Measurements from ENCODE around the gene SMAP2. TPM values are rescaled to one million over a fixed set of nuclear protein-coding genes. Genes with fewer than 3 reads are reported as not detected.

Gene SMAP2
- 8.7 and 14.6 TPM in 2 replicates for total RNA-seq

DNA sequence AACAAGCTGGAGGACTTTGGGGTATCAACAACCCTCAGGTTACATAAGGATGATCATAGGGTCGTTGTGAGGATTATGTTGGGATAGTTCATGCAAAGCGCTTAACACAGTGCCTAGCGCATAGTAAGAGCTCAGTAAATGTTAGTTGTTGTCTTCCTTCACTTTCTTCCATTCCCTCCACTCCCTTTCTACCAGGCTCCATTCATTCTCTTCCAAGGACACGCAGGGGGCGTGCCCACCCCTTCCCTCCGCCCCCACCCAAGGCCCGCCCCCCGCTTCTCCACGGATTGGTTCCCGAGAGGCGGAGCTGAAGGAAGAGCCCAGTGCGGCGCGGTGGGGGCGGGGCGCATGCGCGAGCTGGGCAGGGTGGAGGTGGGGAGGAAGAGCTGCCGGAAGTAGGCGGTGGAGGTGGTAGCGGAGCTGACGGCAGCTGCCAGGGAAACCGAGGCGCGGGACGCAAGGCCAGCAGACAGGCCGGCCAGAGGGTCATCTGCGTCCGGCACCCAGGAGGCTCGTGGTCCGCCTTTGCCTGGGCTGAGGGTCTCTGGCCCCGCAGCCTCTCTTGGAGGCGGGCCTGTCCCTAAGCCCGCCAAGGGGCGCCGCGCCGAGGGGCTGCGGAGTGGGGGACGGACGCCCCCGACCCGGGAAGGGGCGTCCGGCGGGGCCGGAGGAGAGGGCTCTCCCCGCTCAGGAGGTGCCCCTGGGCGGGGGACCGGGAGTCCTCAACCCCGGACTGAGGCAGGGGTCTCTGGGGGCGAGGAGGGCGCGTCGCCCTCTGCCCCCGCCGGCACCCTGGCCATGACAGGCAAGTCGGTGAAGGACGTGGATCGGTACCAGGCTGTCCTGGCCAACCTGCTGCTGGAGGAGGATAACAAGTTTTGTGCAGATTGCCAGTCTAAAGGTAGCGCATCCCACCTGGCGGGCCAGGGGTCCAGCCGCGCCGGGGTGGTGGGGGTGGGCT is at the start of gene SMAP2:
TSS of gene SMAP2 (plus strand) at position 405 of the 961 bp plus-strand sequence. CDS start at position 799, 394 bp downstream.

GRCh38 chr1:40449684-40450494 is 76.4 kb downstream of the SMAP2 start, which contains the start of gene ZFP69B:
TSS of gene ZFP69B (plus strand) at chr1:40450476. CDS start at chr1:40450962, 486 bp downstream.

Other genes starting within 250 kb of the SMAP2 start
- gene RLF, start 212.3 kb upstream of the SMAP2 start, total RNA-seq = 8.3 and 10.6 TPM in 2 replicates
- not detected in 2 replicates for gene TMCO2, start 125.8 kb upstream of the SMAP2 start, total RNA-seq
- gene ZMPSTE24, start 115.5 kb upstream of the SMAP2 start, total RNA-seq = 31.9 and 41.4 TPM in 2 replicates
- 2.2 and 4.2 TPM in 2 replicates for gene COL9A2, start 56.4 kb upstream of the SMAP2 start, total RNA-seq
- gene ZFP69B, start 76.7 kb downstream of the SMAP2 start, total RNA-seq = 1.6 and 4.7 TPM in 2 replicates
- gene ZFP69, start 103.6 kb downstream of the SMAP2 start, total RNA-seq = 2.1 and 2.5 TPM in 2 replicates
- 2.1 and 6.8 TPM in 2 replicates for gene EXO5, start 135.0 kb downstream of the SMAP2 start, total RNA-seq
- gene ZNF684, start 157.9 kb downstream of the SMAP2 start, total RNA-seq = 1.5 and 4.3 TPM in 2 replicates